Bronchial epithelial cell (primary cell): Measurements from ENCODE around the gene PARP6. TPM values are rescaled to one million over a fixed set of nuclear protein-coding genes. Genes with fewer than 3 reads are reported as not detected.

Experiments used
- DNase-seq: peaks from one replicate; pipeline ENCODE4 v3.0.0-alpha.2; 2010; ENCODE audit warnings: low read depth
- FAIRE-seq: peaks from 2 replicates; lab custom pipeline; 2011; peaks lifted over from hg19 to GRCh38; lab: Jason Lieb, UNC
- H3K27me3 ChIP-seq: 2 replicates; pipeline ENCODE4 v1.5.1; 2011; ENCODE audit warnings: low read length; ENCODE audit not compliant: control insufficient read depth, insufficient read depth
- H3K36me3 ChIP-seq: 2 replicates; pipeline ENCODE4 v1.5.1; 2011; ENCODE audit warnings: low read length; ENCODE audit not compliant: control insufficient read depth, insufficient read depth
- H3K4me3 ChIP-seq: 2 replicates; pipeline ENCODE4 v1.5.1; 2011; ENCODE audit warnings: mild to moderate bottlenecking, low read depth, low read length, control low read depth
- total RNA-seq: library from RNA; depleted of rRNA; stranded (reverse); fragments of >200 nt; gene quantifications from 2 replicates; pipeline ENCODE4 v1.2.1, GENCODE V29; 2014
- TF ChIP-seq, protein P1 (sequence below): IDR thresholded peaks from 2 replicates; pipeline ENCODE4 v1.5.1; 2011; ENCODE audit warnings: mild to moderate bottlenecking, moderate library complexity, low read length, control low read depth, inconsistent platforms; ENCODE audit not compliant: insufficient read depth, severe bottlenecking

PARP6 gene
- total RNA-seq, 1 donor from 2014 or later = 17.6 TPM

DNA sequence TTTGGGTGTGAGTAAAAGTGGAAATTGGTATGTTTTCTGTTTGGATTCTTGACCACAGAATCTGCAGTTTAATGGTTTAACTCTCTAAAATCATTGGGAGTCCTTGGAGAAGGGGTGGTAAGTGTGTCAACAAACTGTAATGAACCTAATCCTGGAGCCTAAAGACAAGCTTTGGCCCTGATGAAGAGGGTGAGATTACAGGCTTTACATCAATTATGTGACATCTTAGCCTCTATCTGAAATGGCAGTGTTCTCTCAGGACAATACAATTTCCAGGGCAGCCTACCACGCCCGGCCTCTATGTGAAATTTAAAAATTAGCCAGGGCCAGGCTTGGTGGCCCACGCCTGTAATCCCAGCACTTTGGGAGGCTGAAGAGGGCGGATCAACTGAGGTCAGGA lies 37.1 kb downstream of the PARP6 start:
- no peak for DNase-seq
- Histone ChIP-seq H3K36me3 (no peaks in the 10 kb centered on the region), H3K4me3 (no peak overlapping the region), H3K27me3 (no peaks in the 10 kb centered on the region)
- TF ChIP-seq, protein P1, sequence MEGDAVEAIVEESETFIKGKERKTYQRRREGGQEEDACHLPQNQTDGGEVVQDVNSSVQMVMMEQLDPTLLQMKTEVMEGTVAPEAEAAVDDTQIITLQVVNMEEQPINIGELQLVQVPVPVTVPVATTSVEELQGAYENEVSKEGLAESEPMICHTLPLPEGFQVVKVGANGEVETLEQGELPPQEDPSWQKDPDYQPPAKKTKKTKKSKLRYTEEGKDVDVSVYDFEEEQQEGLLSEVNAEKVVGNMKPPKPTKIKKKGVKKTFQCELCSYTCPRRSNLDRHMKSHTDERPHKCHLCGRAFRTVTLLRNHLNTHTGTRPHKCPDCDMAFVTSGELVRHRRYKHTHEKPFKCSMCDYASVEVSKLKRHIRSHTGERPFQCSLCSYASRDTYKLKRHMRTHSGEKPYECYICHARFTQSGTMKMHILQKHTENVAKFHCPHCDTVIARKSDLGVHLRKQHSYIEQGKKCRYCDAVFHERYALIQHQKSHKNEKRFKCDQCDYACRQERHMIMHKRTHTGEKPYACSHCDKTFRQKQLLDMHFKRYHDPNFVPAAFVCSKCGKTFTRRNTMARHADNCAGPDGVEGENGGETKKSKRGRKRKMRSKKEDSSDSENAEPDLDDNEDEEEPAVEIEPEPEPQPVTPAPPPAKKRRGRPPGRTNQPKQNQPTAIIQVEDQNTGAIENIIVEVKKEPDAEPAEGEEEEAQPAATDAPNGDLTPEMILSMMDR = no peak
- no peak for FAIRE-seq

DNA sequence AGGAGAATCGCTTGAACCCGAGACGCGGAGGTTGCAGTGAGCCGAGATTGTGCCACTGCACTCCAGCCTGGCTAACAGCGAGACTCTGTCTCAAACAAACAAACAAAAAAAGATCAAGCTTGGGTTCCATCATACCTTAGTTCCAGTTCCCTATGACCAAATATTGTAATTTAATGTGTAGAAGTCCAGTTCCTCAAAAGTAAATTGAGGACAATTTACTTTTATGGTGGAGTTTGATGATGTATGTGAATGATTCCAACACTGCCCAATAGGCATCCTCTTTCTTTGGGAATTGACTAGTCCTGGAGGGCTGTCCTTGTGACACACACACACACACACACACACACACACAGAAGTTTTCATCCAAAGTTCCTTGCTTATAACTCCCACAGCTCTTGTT lies 38.6 kb downstream of the PARP6 start:
- no peak overlapping the region for H3K4me3 ChIP-seq
- DNase-seq = no peak
- no peaks in the 10 kb centered on the region for H3K27me3 ChIP-seq
- TF ChIP-seq, protein P1 = no peak
- no peak for FAIRE-seq
- peaks cover 2% of the 10 kb centered on the region for H3K36me3 ChIP-seq

DNA sequence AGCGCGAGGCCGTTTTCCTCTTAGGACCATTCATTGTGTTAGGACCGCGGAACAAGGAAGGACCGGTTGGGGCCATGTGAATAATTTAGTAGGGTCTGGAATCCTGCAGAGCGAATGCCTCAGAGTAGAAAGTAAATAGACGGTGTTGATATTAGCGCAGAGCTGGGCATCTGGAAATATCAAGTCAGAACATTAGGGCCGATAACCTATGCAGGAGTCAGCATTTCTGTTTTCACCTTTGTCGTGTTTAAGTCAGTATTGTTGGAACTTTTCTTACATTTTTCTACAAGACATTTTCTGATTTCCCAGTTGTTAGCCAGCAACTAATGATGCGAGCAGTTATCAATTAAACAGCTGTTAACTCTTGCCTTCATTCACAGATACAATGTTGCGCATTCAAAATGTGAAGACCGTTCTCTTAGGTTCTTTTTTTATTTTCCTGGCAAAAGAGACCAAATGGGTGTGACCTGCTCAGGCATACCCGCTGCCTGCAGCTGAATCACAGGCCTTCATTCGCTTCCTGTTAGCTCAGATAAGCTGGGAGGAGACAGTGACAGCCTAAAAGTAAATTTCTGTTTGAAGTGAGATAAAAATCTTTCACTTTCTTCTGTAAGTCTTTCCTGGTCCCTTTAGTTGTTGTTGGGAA lies 40.4 kb downstream of the PARP6 start:
- peak; percentile 85 for DNase-seq
- no peak for FAIRE-seq
- Histone ChIP-seq H3K27me3 (no peaks in the 10 kb centered on the region), H3K4me3 (peak overlapping the region; percentile 92), H3K36me3 (peaks cover 4% of the 10 kb centered on the region)
- TF ChIP-seq, protein P1 = no peak

DNA sequence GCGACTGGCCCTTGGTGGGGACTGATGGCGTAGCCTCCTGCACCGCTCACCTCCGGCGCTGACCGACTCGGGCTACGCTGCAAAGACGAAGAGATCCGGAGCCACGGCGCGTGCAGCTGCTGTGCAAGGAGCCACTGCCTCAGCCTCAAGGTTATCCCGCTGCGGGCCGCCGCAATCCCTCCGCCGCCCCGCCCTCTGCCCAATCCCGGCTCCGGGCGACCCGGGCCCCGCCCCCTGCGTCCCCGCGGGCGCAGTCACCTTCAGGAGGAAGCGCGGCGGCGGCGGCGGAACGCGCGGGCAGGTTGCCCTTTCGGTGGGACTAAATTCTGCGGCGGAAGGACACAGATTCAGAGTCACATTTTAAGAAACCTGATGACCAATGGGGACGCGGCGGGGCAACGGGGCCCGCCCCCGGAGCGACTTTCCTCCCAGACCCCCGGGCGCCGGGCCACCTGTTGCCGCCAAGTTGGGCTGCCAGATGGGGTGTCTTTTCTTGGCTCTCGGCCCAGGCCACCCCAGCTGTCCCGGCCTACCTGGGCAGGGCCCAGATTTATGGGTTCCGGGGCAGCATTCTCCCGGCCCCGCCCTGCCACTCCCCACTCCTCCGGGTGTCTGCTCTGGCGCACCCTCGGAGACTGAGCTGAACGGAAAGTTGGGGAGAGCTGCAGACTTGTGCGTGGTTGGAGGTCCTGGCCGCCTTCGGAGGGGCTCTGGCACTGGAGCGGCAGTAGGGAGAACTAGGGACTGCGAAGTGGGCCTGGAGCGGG lies 41.1 kb downstream of the PARP6 start, which contains the start of gene PKM:
TSS of gene PKM (minus strand) at position 125 of the 767 bp plus-strand sequence. CDS start 12,093 bp downstream, outside the sequence.
- H3K36me3 ChIP-seq = peaks cover 4% of the 10 kb centered on the region
- TF ChIP-seq, protein P1 = no peak
- FAIRE-seq = no peak
- no peaks in the 10 kb centered on the region for H3K27me3 ChIP-seq
- peak; percentile 90 for DNase-seq
- peak within 1 kb of the TSS; percentile 92 for H3K4me3 ChIP-seq

DNA sequence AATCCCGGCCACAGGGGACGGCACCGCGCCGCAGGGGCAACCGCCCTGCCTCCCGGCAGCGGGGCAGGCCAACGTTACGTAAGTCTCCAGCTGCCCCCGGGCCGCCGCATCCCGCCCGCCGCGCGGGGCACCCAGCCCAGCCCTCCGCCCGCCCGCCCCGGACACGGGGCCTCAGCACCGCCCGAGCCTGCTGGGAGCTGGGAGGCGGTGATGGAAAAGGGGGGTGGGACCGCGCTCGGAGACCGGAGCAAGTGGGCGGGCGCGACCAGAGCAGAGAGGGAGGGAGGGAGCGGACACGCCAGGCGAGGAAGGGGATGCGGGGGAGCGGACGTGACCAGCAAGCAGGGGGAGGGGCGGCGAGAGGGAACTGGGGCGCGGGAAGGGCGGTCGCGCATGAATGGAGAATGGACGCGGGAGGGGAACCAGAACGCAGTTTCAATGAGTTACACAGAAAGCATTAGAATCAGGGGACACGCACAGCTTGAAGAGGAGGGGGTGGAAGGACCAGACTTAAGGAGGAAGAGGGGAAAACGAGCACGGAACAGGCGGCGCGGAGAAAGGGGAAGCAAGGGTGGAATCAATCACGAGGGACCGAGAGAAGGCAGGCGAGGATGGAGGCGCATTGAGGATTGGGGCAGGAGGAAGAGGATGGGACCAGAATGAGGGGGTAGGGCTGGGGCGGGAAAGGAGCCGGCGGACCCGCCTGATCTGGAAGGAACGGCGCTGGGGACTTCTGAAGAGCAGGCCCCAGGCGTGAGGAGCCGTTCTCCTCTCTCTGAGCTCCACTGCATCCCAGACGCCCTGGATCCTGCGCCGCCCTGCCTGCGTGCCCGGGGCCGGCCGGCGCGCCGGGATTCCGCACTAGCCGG lies 41.9 kb downstream of the PARP6 start:
- peak; percentile 55 for DNase-seq
- TF ChIP-seq, protein P1 = no peak
- H3K36me3 ChIP-seq = peaks cover 7% of the 10 kb centered on the region
- no peak for FAIRE-seq
- H3K27me3 ChIP-seq = no peaks in the 10 kb centered on the region
- peak overlapping the region; percentile 92 for H3K4me3 ChIP-seq
